DND-41 (cell line): ENCODE results near the gene ZBP1.

Experiments
- CTCF ChIP-seq: IDR thresholded peaks from 2 replicates; pipeline ENCODE4 v1.5.1; 2012; ENCODE audit warnings: borderline replicate concordance, low read length, moderate library complexity, mild to moderate bottlenecking; ENCODE audit not compliant: poor library complexity, severe bottlenecking; ENCODE audit errors: extremely low read depth
- EZH2 ChIP-seq: IDR thresholded peaks from 3 replicates; pipeline ENCODE4 v1.6.1; 2012; ENCODE audit warnings: borderline replicate concordance, low read depth, mild to moderate bottlenecking, moderate library complexity, low read length, inconsistent platforms; ENCODE audit not compliant: severe bottlenecking

GRCh38 chr20:57638895-57639236, 18.6 kb upstream of the ZBP1 start:
- TF ChIP-seq CTCF (no peak), EZH2 (no peak)
